Stimulated activated CD4-positive, alpha-beta T cell treated with anti-CD3 and anti-CD28 coated beads, Interleukin-4, amount 100 ng/mL, for 24 hours (primary cell): ENCODE measurements around the gene MACROD2.

ENCODE experiments used
- DNase-seq: peaks from one replicate; pipeline ENCODE4 v3.0.0-alpha.2; 2020

MACROD2 gene

DNA sequence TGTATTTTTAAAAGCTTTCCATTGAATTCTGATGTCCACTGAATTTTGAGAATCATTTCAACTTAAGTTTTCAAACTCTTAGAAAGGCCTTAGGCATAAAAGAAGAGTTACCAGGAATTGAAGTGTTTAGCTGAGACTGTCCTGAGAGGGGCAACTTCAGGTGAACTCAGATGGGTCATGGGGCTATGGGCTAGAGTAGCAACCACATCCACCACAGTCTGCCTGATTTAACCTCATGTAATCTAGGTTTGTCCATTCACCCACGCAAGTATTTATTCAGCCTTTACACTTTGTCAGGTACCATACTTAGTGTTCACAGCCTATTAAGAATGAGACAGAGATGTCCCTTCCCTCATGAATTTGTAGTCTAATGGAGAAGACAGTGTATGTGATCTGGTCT lies 2076.9 kb downstream of the MACROD2 start:
- no peak for DNase-seq

DNA sequence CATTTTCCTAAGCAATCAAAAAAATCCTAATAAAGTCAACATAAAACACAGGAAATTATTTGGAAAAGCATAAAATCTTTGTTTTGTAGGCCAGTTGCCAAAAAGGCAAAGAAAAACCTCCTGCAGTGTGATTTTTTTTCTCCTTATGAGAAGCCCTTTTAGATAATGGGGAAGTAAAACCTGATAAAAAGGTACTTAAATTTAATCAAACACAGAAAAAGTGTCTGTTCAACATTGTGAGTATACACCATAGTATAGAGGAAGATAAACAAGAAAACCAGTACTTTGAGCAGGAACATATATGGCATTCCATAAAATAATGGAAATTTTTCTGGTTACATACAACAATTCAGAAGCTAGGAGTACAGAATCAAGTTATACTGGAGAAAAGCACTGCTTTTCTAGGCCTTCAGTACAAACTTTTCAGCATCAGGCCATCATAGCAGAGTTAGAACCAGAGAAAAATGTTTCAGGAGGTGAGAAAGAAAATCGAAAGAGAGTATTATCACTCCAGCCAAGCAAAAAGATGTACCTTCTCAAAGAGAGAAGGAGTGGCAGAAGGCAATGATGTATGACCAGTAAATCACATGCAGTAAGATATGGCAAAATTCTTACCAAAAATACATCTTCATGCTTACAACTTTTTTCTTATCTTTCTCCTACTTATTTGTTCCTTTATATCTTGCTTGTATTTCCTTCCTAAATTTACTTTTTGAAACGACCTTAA lies 2083.0 kb downstream of the MACROD2 start:
- no peak for DNase-seq

GRCh38 chr20:16081421-16081820 lies 2086.1 kb downstream of the MACROD2 start:
- DNase-seq = no peak

GRCh38 chr20:16082051-16082550 lies 2086.8 kb downstream of the MACROD2 start:
- DNase-seq = no peak

DNA sequence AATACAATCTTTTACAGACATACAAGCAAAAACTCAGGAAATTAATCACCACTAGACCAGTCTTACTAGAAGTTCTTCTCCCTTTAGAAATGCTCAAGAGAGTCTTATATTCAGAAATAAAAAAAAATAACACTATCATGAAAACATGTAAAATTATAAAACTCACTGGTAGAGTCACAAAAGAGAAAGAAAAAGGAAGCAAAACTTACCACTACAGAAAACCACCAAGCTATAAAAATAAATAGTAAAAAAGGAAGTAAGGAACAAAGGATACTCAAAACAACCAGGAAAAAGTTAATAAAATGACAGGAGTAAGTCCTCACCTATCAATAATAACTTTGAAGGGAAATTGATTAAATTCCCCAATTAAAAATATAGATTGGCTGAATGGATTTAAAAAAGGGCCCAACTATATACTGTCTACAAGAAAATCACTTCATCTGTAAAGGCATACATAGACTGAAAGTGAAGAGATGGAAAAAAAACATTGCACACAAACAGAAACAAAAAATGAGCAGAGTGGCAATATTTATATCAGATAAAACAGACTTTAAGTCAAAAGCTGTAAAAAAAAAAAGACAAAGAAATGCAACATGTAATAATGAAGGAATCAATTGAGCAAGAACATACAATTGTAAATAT lies 2088.4 kb downstream of the MACROD2 start:
- DNase-seq = no peak

GRCh38 chr20:16095226-16095625 lies 2099.9 kb downstream of the MACROD2 start:
- DNase-seq = no peak

- no peak for DNase-seq
Measured at GRCh38 chr20:16096756-16097326, 2101.5 kb downstream of the MACROD2 start.

DNA sequence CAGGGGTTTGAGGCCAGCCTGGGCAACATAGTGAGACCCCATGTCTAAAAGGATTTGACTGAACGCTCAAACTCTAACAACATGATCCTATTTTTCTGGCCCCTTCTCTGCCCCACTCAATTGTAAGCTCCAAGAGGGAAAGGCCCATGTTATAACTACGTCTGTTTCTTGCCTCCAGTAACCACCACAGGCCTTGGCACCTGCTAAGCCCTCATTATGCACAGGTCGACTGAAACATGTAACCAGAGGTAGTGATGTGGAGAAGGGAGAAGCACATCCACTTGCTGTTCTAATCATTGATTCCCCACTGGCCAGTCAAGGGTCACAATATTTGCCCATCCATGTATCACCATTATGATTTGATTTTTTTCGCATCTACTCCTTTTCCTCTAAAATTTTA lies 2102.5 kb downstream of the MACROD2 start:
- DNase-seq = no peak

GRCh38 chr20:16098890-16099639 lies 2103.7 kb downstream of the MACROD2 start:
- DNase-seq = no peak

DNA sequence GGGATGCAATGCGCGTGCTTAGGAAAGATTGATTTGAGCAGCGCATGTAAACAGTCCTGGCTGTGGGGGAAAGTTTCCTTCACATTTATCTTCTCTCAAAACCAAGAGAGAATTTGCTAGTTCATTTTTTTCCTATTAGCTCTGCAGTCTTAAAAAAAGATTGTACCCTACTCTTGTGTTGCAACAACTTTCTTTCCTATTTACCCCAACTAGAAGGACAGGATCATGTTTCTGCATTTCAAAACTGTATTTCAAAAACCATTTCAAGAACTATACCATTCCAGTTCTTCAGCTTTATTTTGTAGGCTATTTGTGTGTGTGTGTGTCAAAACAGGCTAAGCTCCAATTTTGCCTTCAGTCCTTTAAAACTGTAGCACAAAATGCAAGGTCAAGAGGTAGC lies 2104.8 kb downstream of the MACROD2 start:
- no peak for DNase-seq

- no peak for DNase-seq
Measured at GRCh38 chr20:16100767-16101166, 2105.5 kb downstream of the MACROD2 start.
